DMS 273 treated with DMSO at 0.1 percent for 48 hours (cell line): ENCODE data around the gene TYRO3.
A peak's percentile ranks its signal among the peaks of the same experiment; 100 is the strongest.
"Not testable (repeated sequence)": the region's sequence is repeated elsewhere in the genome, so short reads cannot be mapped to it uniquely, and the experiment has no call there.

Experiments
- DNase-seq: peaks from one replicate; lab custom pipeline; 2025; lab: John Stamatoyannopoulos, UW

TYRO3 gene

DNA sequence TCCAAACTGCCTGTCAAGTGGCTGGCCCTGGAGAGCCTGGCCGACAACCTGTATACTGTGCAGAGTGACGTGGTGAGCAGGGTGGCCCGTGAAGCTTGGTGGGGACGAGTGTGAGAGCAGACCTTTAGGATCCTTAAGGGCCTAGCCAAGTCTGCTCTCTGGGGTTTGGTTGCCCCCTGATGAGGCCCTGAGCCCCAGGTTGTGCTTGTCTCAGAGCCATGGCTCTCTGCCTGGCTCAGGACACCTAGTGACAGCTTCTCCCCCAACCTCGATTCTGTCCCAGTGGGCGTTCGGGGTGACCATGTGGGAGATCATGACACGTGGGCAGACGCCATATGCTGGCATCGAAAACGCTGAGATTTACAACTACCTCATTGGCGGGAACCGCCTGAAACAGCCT, 14.4 kb downstream of the TYRO3 start:
- DNase-seq: no peak

DNA sequence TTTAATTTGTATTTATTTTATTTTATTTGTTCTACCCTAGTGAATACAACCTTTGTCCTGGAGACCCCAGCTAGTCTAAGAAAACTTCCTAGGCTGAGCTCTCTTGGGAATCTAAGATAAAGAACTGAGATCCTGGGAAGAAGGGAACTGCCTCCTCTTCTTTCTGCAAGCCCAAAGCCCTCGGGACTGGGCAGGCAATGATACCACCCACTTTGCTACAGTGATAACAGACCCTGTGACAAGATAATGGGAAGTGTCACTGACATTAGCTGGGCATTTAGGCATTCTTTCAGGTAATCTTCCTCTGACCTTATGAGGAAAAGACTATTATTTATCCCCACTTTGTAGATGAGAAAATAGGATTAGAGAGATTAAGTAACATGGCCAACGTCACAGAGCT, 15.1 kb downstream of the TYRO3 start:
- DNase-seq: no peak

DNA sequence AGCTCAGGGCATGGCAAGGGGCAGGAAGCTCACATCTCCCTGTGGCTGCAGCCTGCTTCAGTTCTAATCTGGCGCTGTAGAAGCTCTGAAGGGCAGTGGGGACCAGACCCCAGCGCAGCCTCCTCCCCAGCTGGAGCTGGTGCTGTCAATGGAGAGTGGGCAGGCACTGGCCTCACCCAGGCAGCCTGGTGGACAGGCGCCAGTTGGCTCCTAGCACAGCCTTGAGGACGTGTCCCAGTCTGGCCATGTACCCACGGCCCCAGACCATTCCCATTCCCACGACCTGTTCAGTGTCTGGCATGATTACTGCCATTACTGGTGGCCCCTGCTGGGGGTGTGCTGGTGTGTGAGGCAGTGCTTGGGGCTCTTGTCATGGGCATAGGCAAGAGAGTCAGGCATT, 16.3 kb downstream of the TYRO3 start:
- DNase-seq: no peak

DNA sequence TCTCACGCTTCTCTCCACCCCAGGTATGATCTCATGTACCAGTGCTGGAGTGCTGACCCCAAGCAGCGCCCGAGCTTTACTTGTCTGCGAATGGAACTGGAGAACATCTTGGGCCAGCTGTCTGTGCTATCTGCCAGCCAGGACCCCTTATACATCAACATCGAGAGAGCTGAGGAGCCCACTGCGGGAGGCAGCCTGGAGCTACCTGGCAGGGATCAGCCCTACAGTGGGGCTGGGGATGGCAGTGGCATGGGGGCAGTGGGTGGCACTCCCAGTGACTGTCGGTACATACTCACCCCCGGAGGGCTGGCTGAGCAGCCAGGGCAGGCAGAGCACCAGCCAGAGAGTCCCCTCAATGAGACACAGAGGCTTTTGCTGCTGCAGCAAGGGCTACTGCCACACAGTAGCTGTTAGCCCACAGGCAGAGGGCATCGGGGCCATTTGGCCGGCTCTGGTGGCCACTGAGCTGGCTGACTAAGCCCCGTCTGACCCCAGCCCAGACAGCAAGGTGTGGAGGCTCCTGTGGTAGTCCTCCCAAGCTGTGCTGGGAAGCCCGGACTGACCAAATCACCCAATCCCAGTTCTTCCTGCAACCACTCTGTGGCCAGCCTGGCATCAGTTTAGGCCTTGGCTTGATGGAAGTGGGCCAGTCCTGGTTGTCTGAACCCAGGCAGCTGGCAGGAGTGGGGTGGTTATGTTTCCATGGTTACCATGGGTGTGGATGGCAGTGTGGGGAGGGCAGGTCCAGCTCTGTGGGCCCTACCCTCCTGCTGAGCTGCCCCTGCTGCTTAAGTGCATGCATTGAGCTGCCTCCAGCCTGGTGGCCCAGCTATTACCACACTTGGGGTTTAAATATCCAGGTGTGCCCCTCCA, 19.1 kb downstream of the TYRO3 start:
- DNase-seq: peak; percentile 42

DNA sequence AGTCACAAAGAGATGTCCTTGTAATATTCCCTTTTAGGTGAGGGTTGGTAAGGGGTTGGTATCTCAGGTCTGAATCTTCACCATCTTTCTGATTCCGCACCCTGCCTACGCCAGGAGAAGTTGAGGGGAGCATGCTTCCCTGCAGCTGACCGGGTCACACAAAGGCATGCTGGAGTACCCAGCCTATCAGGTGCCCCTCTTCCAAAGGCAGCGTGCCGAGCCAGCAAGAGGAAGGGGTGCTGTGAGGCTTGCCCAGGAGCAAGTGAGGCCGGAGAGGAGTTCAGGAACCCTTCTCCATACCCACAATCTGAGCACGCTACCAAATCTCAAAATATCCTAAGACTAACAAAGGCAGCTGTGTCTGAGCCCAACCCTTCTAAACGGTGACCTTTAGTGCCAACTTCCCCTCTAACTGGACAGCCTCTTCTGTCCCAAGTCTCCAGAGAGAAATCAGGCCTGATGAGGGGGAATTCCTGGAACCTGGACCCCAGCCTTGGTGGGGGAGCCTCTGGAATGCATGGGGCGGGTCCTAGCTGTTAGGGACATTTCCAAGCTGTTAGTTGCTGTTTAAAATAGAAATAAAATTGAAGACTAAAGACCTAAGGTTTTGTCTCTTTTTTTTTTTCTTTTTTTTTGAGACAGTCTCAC, 19.8 kb downstream of the TYRO3 start:
- no peak for DNase-seq

DNA sequence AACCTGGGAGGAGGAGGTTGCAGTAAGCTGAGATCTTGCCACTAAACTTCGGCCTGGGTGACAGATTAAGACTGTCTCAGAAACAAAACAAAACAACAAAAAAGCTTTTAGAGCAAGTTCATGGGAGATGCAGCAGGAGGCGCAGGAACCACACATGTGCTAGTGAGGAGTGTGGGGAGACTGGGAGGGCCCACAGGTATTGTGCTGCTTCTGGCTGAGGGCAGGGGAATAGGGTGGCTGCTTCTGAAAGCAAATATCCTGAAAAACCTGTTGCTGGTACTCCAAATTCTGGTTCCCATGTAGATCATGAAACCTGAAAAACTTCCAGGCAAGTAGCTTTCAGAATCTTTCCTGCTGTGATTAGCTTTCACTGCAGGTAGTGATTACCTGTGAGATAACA, 22.1 kb downstream of the TYRO3 start:
- no peak for DNase-seq

DNA sequence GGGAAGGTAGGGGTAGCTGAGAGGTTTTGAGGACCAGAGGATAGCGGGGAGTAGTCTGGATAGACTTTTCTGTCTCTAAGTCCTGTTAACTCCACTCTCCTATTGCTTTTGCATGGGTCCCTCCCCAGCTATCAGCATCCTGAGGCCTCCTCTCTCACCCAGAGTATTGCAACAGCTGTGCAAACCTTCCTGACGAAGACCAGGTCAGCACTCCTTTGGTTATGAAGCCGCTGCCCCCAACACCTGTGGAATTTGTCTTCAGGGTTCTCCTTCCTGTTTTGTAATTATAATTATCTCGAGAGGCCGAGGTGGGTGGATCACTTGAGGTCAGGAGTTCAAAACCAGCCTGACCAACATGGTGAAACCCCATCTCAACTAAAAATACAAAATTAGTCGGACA, 24.8 kb downstream of the TYRO3 start:
- DNase-seq: no peak

DNA sequence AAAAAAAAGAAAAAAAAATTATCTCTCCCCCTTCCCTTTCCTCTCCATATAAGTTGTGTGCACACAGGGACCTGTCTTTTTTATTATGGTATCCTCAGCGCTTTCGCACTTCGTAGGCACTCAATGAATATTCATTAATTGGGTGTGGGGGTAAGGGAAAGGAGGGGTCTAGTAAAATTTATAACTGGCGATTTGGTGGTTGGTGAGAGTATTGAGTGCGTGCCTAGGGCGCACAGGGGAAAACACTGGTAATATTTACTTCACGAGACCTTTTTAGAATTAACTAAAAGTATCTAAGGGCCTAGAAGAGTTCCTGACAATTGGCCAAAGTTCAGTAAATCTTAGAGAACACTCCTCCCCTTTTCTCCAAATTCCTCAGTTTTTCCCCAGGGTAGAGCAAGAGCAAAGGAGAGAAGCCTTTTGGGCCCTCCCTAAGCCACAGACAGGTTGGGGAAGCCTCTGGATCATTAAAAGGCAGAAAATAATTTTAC, 25.7 kb downstream of the TYRO3 start:
- no peak for DNase-seq

DNA sequence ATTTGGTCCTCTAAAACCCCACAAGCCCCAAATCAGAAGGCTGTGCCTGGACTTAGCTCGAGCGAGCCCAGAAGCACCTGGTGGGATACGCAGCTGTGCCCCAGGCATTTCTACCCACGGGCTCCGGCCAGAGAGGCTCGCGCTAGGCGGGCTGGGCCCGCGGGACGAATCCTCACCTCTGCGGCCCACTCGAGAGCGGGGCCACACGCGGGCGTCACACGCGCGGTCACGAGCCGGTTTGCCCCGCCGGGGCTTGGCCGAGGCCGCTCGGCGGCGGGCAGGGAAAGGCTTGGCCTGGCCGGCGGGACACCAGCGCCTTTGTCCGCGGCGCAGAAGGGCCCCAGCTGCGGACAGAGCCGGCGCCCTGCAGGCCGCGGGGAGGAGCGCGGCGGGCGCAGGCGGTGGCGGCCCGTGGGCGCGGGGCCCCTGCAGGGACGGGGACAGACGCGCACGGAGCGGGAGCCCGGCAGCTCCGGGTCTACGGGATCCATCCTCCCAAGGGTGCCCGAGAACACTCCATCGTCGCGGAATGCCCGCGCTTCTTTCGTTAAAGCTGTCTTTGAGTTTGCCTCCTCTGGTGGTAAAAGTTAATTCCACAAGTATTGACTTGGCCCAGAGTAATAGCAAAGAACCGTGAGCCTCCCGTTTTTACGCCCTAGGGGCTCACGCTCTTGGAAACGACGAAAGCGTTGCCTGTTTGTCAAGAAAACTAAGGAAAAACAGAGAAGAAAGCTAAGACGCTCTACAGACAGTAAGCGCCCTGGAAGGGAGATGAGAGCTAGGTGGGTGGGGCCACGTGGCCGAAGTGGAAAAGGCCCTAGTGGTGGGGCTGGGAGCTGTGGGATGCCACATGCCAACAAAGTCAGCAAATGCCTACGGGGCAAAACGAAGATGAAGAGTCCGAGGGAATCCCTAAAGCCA, 26.4 kb downstream of the TYRO3 start:
- DNase-seq: peak; percentile 39

DNA sequence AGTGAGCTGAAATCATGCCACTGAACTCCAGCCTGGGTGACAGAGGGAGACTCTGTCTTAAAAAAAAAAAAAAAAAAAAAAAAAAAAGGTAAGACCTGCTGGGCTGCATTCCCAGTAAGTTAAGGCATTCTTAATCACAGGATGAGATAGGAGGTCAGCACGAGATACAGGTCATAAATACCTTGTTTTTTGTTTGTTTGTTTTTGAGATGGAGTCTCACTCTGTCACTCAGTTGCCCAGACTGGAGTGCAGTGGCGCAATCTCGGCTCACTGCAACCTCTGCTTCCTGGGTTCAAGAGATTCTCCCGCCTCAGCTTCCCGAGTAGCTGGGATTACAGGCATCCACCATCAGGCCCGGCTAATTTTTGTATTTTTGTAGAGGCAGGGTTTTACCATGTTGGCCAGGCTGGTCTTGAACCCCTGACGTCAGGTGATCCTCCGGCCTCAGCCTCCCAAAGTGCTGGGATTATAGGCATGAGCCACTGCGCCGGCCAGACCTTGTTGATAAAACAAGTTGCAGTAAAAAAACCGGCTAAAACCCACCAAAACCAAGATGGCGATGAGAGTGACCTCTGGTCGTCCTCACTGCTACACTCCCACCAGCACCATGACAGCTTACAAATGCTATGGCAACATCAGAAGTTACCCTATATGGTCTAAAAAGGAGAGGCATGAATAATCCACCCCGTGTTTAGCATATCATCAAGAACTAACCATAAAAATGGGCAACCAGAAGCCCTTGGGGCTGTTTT, 27.7 kb downstream of the TYRO3 start:
- not testable (repeated sequence) for DNase-seq

DNA sequence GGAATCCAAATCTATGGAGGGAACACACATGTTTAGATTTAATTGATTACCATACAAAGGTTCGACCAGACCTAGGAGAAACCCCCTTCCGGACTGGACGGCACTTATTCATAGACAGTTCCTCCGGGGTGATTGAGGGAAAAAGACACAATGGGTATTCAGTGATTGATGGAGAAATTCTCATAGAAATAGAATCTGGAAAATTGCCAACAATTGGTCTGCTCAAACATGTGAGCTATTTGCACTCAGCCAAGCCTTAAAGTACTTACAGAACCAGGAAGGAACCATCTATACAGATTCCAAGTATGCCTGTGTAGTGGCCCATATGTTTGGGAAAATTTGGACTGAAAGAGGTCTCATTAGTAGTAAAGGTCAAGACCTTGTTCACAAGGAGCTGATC, 30.0 kb downstream of the TYRO3 start:
- not testable (repeated sequence) for DNase-seq

DNA sequence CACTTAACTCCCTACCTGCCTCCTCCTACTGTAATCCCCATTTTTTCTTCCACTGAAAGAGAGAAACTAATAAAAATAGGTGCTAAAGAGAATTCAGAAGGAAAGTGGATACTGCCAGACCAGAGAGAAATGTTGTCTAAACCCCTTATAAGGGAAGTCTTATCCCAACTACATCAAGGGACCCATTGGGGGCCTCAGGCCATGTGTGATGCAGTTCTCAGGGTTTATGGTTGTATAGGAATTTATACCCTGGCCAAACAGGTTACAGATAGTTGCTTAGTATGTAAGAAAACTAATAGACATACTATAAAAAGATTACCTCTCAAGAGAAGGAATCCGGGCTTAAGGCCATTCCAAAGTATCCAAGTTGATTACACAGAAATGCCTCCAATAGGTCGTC, 30.6 kb downstream of the TYRO3 start:
- not testable (repeated sequence) for DNase-seq

DNA sequence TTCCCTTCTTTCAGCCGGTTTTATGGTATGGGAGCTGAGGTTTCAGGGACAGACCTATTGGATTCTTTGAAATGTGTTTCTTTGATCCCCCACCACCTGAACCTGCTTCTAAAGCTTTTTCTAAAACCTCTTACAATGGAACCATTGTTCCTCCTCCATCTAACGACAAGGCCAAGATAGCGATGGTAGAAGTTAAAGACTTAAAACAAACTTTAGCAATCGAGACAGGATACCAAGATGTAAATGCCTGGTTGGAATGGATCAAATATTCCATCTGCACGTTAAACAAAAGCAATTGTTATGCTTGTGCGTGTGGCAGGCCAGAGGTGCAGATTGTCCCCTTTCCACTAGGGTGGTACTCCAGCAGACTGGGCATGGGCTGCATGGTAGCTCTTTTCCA, 32.2 kb downstream of the TYRO3 start:
- not testable (repeated sequence) for DNase-seq

DNA sequence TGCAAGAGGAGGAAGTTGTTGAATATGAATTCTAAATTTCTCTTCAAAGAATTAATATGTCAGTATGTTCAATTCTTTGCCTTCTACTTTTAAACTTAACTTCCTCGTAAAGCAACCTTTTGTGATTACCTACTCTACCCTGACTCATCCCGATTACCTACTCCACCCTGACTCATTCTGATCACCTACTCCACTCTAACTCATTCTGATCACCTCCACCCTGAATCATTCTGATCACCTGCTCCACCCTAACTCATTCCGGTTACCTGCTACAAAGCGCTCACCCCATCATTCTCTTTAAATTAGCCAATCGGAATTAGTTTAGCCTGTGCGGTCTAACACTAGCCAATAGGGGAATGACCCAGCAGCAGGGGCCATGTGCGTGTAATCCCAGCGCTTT, 33.7 kb downstream of the TYRO3 start:
- not testable (repeated sequence) for DNase-seq

DNA sequence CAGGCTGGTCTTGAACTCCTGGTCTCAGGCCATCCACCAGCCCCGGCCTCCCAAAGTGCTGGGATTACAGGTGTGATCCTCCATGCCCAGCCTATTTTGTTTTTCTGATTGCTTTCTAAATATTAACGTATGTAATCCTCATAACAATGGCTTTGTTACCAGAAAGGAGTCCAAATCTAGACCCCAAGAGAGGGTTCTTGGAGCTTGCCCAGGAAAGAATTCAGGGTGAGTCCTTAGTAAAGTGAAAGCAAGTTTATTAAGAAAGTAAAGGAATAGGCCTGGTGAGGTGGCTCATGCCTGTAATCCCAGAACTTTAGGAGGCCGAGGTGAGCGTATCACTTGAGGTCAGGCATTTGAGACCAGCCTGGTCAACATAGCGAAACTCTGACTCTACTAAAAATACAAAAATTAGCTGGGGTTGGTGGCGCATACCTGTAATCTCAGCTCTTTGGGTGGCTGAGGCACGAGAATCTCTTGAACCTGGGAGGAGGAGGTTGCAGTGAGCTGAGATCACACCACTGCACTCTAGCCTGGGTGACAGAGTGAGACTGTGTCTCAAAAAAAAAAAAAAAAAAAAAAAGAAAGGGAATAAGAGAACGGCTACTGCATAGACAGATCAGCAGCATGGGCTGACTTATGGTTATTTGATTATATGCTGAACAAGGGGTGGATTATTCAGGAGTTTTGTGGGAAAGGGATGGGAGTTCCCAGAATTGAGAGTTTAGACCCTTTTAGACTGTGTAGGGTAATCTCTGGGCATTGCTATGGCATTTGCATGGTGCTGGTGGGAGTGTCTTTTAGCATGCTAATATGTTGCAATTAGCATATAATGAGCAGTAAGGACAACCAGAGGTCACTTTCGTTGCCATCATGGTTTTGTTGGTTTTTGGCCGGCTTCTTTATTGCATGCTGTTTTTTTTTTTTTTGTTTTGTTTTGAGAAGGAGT, 36.1 kb downstream of the TYRO3 start:
- DNase-seq: no peak

DNA sequence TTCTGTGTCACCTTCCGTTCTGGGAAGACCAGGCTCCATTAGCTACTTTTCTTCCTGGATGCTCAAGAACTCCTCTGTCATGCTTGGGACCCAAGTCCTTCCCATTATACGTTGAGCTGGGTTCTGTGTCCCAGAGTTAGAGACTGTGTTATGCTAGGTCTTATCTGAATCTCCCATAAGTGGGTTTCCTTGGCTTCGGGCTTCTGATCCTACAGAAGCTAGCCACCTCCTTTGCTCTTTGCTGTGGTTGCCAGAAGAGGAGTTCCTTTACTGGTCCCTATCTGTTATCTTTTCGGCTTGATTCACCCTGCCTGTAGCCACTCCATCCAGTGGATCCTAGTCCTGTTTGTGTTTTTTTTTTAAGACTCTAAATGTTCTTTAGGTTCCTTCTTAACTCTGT, 38.0 kb downstream of the TYRO3 start:
- DNase-seq: no peak

DNA sequence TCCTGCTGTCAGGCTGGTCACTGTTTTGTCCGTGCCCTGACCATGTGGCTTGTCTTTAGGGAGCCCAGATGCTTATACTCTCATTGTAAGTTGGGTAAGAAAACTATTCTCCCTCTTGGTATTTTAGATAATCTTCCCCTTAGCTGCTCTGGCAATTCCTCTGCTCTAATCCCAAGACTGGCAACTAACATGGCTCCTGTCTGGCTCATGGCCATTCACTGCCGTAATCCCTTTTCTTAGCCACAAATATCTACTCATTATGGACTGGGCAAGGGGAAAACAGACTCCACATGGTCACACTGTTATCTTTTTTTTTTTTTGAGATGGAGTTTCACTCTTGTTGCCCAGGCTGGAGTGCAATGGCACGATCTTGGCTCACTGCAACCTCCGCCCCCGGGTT, 38.8 kb downstream of the TYRO3 start:
- DNase-seq: no peak

DNA sequence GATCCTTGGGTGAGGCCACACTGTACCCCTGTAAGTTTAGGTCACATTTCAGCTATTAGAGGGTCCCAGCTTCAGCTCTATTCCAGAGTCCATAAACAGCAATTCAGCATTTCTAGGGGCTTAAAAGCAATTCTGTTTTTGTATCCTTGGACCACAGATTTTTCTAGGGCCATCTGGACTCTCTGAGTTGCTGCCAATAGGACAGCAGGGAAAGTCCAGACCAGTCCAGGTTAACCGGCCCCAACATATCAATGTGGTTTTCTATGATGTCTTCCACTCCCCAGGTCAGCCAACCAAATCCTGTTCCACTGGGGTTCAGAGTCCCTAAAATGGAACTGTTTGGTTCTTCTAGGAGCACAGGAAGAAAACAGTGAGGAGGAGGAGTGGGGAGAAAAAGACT, 40.0 kb downstream of the TYRO3 start:
- DNase-seq: no peak

DNA sequence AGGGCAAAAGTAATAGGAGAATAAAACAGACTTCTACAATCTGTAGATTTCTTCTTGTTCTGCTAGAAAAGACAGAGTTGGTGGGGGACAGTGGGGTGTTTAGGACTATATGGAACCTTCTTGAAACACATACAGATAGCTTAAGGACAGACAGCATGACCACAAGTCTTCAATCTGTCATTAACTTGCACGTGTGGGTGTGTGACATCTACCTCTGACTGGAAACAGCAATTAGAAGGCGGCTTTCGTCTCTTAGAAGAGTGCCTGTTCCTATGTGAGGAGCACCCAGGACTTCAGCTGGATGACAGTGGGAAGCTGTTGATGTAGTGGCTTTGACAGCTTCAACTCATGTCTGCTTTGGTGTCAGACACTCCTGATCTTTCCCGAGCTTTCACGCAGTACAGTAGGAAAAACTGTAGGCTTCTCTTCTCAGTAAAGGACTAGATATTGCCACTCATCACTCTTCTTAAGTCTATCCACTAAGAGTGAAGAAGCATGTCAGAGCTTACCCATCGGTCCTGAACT, 44.5 kb downstream of the TYRO3 start:
- DNase-seq: no peak
